PFSK-1 (cell line): ENCODE results near the gene ELP2.

Source experiments
- POLR2AphosphoS5 ChIP-seq: IDR thresholded peaks from 2 replicates; pipeline ENCODE4 v1.6.1; 2012; ENCODE audit warnings: low read depth, mild to moderate bottlenecking, control low read depth, low read length, moderate library complexity
- REST ChIP-seq, 2 experiments: IDR thresholded peaks; 2 replicates each; pipeline versions ENCODE4 v1.6.1 to v1.8.0; 2011 to 2012; ENCODE audit warnings: low read depth in 2 of 2, low read length in 2 of 2, control low read depth in 1 of 2, inconsistent platforms in 1 of 2, mild to moderate bottlenecking in 1 of 2, moderate library complexity in 1 of 2; ENCODE audit not compliant: insufficient read depth in 1 of 2
- TAF1 ChIP-seq: IDR thresholded peaks from 2 replicates; pipeline ENCODE4 v1.6.1; 2012; ENCODE audit warnings: low read length, control low read depth, borderline replicate concordance; ENCODE audit not compliant: insufficient read depth

- no peak for TF ChIP-seq REST (IDR thresholded peaks at IDR 0.05; ENCODE audit: insufficient read depth in 1 of 2, low read depth in 2 of 2, low read length in 2 of 2)
- no peak for TF ChIP-seq TAF1
- TF ChIP-seq POLR2AphosphoS5, result no peak
Measured at GRCh38 chr18:36169938-36170337, 40.2 kb downstream of the ELP2 start.
